ENCODE results near the gene JARID2.

Gene JARID2

GRCh38 chr6:15510536-15511247, 264.8 kb downstream of the JARID2 start:
- no peak overlapping the region for H2AFZ ChIP-seq (ENCODE audit: low read depth, low read length)
- WGBS = 84% methylated on average over 16 of the region's 16 CpGs
- no peak overlapping the region for H2AK5ac ChIP-seq (ENCODE audit: low read length, severe bottlenecking)
- H3K14ac ChIP-seq (ENCODE audit: low read length in 2 of 2) = no peak overlapping the region
- no peak overlapping the region for H3K4ac ChIP-seq (ENCODE audit: low read depth in 1 of 2, low read length in 2 of 2)
- H3K79me1 ChIP-seq (replicated peaks; ENCODE audit: low read length, poor library complexity, severe bottlenecking) = peaks cover 43% of the 10 kb centered on the region
- H3K36me3 ChIP-seq (ENCODE audit: control insufficient read depth in 1 of 2, insufficient read depth in 2 of 2, low read depth in 1 of 2, low read length in 2 of 2) = peaks cover 62 to 97% of the 10 kb centered on the region in 2 experiments
- H4K8ac ChIP-seq (ENCODE audit: low read length) = no peak overlapping the region
- no peaks in the 10 kb centered on the region for H3K27me3 ChIP-seq (ENCODE audit: control insufficient read depth in 1 of 2, insufficient read depth in 1 of 2, low read length in 2 of 2)
- H3K9ac ChIP-seq (ENCODE audit: low read length) = no peak overlapping the region
- peak overlapping the region; percentile 5 for H4K91ac ChIP-seq (ENCODE audit: low read length)
- H3K4me1 ChIP-seq (ENCODE audit: control insufficient read depth, insufficient read depth, low read depth, low read length) = peaks cover 21% of the 10 kb centered on the region
- H3K27ac ChIP-seq (ENCODE audit: low read length, poor library complexity, severe bottlenecking) = no peak overlapping the region
- no peak overlapping the region for H3K4me3 ChIP-seq (ENCODE audit: insufficient read depth in 1 of 2, low read depth in 1 of 2, low read length in 2 of 2)
- no peaks in the 10 kb centered on the region for H3K9me3 ChIP-seq (ENCODE audit: control insufficient read depth, low read length)
- no peak overlapping the region for H3K4me2 ChIP-seq (ENCODE audit: low read length, poor library complexity, severe bottlenecking)
- no peak overlapping the region for H2BK5ac ChIP-seq (ENCODE audit: low read depth, low read length, poor library complexity, severe bottlenecking)
- no peak overlapping the region for H2BK12ac ChIP-seq (ENCODE audit: low read length in 2 of 2)
- no peak for DNase-seq
- H2BK120ac ChIP-seq (ENCODE audit: low read depth, low read length) = no peak overlapping the region
- H3K18ac ChIP-seq (ENCODE audit: low read depth in 1 of 2, low read length in 2 of 2) = no peak overlapping the region
- H2BK15ac ChIP-seq (ENCODE audit: low read depth, poor library complexity, severe bottlenecking) = no peak overlapping the region
- H3K23ac ChIP-seq (ENCODE audit: low read length in 2 of 2) = no peak overlapping the region

- DNase-seq = no peak
- no peak overlapping the region for H2BK120ac ChIP-seq (ENCODE audit: low read depth, low read length)
- WGBS = 98% methylated on average over 13 of the region's 14 CpGs
- no peak overlapping the region for H3K4me3 ChIP-seq (ENCODE audit: insufficient read depth in 1 of 2, low read depth in 1 of 2, low read length in 2 of 2)
- no peak overlapping the region for H2AFZ ChIP-seq (ENCODE audit: low read depth, low read length)
- H2BK5ac ChIP-seq (ENCODE audit: low read depth, low read length, poor library complexity, severe bottlenecking) = no peak overlapping the region
- H3K4ac ChIP-seq (ENCODE audit: low read depth in 1 of 2, low read length in 2 of 2) = no peak overlapping the region
- peaks cover 66 to 95% of the 10 kb centered on the region in 2 experiments for H3K36me3 ChIP-seq (ENCODE audit: control insufficient read depth in 1 of 2, insufficient read depth in 2 of 2, low read depth in 1 of 2, low read length in 2 of 2)
- no peak overlapping the region for H2AK5ac ChIP-seq (ENCODE audit: low read length, severe bottlenecking)
- peak overlapping the region; percentile 22 for H4K91ac ChIP-seq (ENCODE audit: low read length)
- no peak overlapping the region for H4K8ac ChIP-seq (ENCODE audit: low read length)
- peaks cover 45% of the 10 kb centered on the region for H3K79me1 ChIP-seq (replicated peaks; ENCODE audit: low read length, poor library complexity, severe bottlenecking)
- H3K18ac ChIP-seq (ENCODE audit: low read depth in 1 of 2, low read length in 2 of 2) = no peak overlapping the region
- no peak overlapping the region for H3K27ac ChIP-seq (ENCODE audit: low read length, poor library complexity, severe bottlenecking)
- no peak overlapping the region for H3K4me2 ChIP-seq (ENCODE audit: low read length, poor library complexity, severe bottlenecking)
- H3K9ac ChIP-seq (ENCODE audit: low read length) = no peak overlapping the region
- no peak overlapping the region for H3K23ac ChIP-seq (ENCODE audit: low read length in 2 of 2)
- H3K4me1 ChIP-seq (ENCODE audit: control insufficient read depth, insufficient read depth, low read depth, low read length) = peaks cover 18% of the 10 kb centered on the region
- H2BK15ac ChIP-seq (ENCODE audit: low read depth, poor library complexity, severe bottlenecking) = no peak overlapping the region
- H2BK12ac ChIP-seq (ENCODE audit: low read length in 2 of 2) = no peak overlapping the region
- no peak overlapping the region for H3K14ac ChIP-seq (ENCODE audit: low read length in 2 of 2)
- H3K27me3 ChIP-seq (ENCODE audit: control insufficient read depth in 1 of 2, insufficient read depth in 1 of 2, low read length in 2 of 2) = no peaks in the 10 kb centered on the region
- no peaks in the 10 kb centered on the region for H3K9me3 ChIP-seq (ENCODE audit: control insufficient read depth, low read length)
Measured at GRCh38 chr6:15511248-15512125, 265.6 kb downstream of the JARID2 start.

DNA sequence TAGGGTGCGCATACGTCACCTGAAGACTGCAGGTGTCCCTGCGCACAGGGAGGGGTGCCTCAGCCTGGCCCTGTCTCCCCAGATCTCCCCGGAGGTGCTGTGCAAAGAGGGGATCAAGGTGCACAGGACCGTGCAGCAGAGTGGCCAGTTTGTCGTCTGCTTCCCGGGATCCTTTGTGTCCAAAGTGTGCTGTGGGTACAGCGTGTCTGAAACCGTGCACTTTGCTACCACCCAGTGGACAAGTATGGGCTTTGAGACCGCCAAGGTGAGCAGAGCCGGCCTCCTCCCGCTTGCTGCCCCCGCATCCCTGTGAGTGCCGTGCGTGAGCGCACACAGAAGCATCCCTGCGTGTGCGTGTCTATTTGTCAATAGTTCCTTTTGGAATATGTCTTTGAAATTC, 266.3 kb downstream of the JARID2 start:
- 96% methylated on average over 18 of the region's 18 CpGs for WGBS
- no peak overlapping the region for H4K8ac ChIP-seq (ENCODE audit: low read length)
- no peak overlapping the region for H3K18ac ChIP-seq (ENCODE audit: low read depth in 1 of 2, low read length in 2 of 2)
- no peaks in the 10 kb centered on the region for H3K27me3 ChIP-seq (ENCODE audit: control insufficient read depth in 1 of 2, insufficient read depth in 1 of 2, low read length in 2 of 2)
- no peak overlapping the region for H3K4me2 ChIP-seq (ENCODE audit: low read length, poor library complexity, severe bottlenecking)
- H3K4me1 ChIP-seq (ENCODE audit: control insufficient read depth, insufficient read depth, low read depth, low read length) = peaks cover 20% of the 10 kb centered on the region
- H3K23ac ChIP-seq (ENCODE audit: low read length in 2 of 2) = no peak overlapping the region
- H3K9me3 ChIP-seq (ENCODE audit: control insufficient read depth, low read length) = no peaks in the 10 kb centered on the region
- peaks cover 46% of the 10 kb centered on the region for H3K79me1 ChIP-seq (replicated peaks; ENCODE audit: low read length, poor library complexity, severe bottlenecking)
- no peak overlapping the region for H3K14ac ChIP-seq (ENCODE audit: low read length in 2 of 2)
- no peak overlapping the region for H2BK5ac ChIP-seq (ENCODE audit: low read depth, low read length, poor library complexity, severe bottlenecking)
- H3K27ac ChIP-seq (ENCODE audit: low read length, poor library complexity, severe bottlenecking) = no peak overlapping the region
- no peak overlapping the region for H3K4me3 ChIP-seq (ENCODE audit: insufficient read depth in 1 of 2, low read depth in 1 of 2, low read length in 2 of 2)
- no peak overlapping the region for H2BK12ac ChIP-seq (ENCODE audit: low read length in 2 of 2)
- no peak for DNase-seq
- H2BK120ac ChIP-seq (ENCODE audit: low read depth, low read length) = no peak overlapping the region
- peaks cover 69 to 95% of the 10 kb centered on the region in 2 experiments for H3K36me3 ChIP-seq (ENCODE audit: control insufficient read depth in 1 of 2, insufficient read depth in 2 of 2, low read depth in 1 of 2, low read length in 2 of 2)
- no peak overlapping the region for H4K91ac ChIP-seq (ENCODE audit: low read length)
- H2AFZ ChIP-seq (ENCODE audit: low read depth, low read length) = no peak overlapping the region
- H2AK5ac ChIP-seq (ENCODE audit: low read length, severe bottlenecking) = no peak overlapping the region
- H3K4ac ChIP-seq (ENCODE audit: low read depth in 1 of 2, low read length in 2 of 2) = no peak overlapping the region
- H2BK15ac ChIP-seq (ENCODE audit: low read depth, poor library complexity, severe bottlenecking) = no peak overlapping the region
- no peak overlapping the region for H3K9ac ChIP-seq (ENCODE audit: low read length)

GRCh38 chr6:15512721-15513120, 266.9 kb downstream of the JARID2 start:
- Histone ChIP-seq H3K79me1 (replicated peaks; ENCODE audit: low read length, poor library complexity, severe bottlenecking) (peaks cover 43% of the 10 kb centered on the region), H3K14ac (ENCODE audit: low read length in 2 of 2) (no peak overlapping the region), H3K27ac (ENCODE audit: low read length, poor library complexity, severe bottlenecking) (no peak overlapping the region), H3K9ac (ENCODE audit: low read length) (no peak overlapping the region), H3K18ac (ENCODE audit: low read depth in 1 of 2, low read length in 2 of 2) (no peak overlapping the region), H2BK12ac (ENCODE audit: low read length in 2 of 2) (no peak overlapping the region), H3K36me3 (ENCODE audit: control insufficient read depth in 1 of 2, insufficient read depth in 2 of 2, low read depth in 1 of 2, low read length in 2 of 2) (peaks cover 73 to 95% of the 10 kb centered on the region in 2 experiments), H2AK5ac (ENCODE audit: low read length, severe bottlenecking) (no peak overlapping the region), H2BK15ac (ENCODE audit: low read depth, poor library complexity, severe bottlenecking) (no peak overlapping the region), H4K8ac (ENCODE audit: low read length) (no peak overlapping the region), H3K27me3 (ENCODE audit: control insufficient read depth in 1 of 2, insufficient read depth in 1 of 2, low read length in 2 of 2) (no peaks in the 10 kb centered on the region), H2BK120ac (ENCODE audit: low read depth, low read length) (no peak overlapping the region), H3K4ac (ENCODE audit: low read depth in 1 of 2, low read length in 2 of 2) (no peak overlapping the region), H3K23ac (ENCODE audit: low read length in 2 of 2) (no peak overlapping the region), H2AFZ (ENCODE audit: low read depth, low read length) (no peak overlapping the region), H3K4me1 (ENCODE audit: control insufficient read depth, insufficient read depth, low read depth, low read length) (peaks cover 24% of the 10 kb centered on the region), H2BK5ac (ENCODE audit: low read depth, low read length, poor library complexity, severe bottlenecking) (no peak overlapping the region), H3K4me3 (ENCODE audit: insufficient read depth in 1 of 2, low read depth in 1 of 2, low read length in 2 of 2) (no peak overlapping the region), H3K4me2 (ENCODE audit: low read length, poor library complexity, severe bottlenecking) (no peak overlapping the region), H4K91ac (ENCODE audit: low read length) (peak overlapping the region; percentile 40), H3K9me3 (ENCODE audit: control insufficient read depth, low read length) (no peaks in the 10 kb centered on the region)
- WGBS = 97% methylated on average over 9 of the region's 9 CpGs
- DNase-seq = no peak

All from mesenchymal stem cell (in vitro differentiated cells and primary cell).